Neural progenitor cell (in vitro differentiated cells): ENCODE results near the gene ITPK1.

Source experiments
- EZH2 ChIP-seq: fragments of 200-600 bp; sonication (generic); IDR thresholded peaks from 2 replicates; pipeline ENCODE4 v1.6.1; 2017; ENCODE audit warnings: antibody characterized with exemption, mild to moderate bottlenecking, moderate library complexity
- EZH2phosphoT487 ChIP-seq: fragments of 200-600 bp; sonication (generic); IDR thresholded peaks from 2 replicates; pipeline ENCODE4 v1.6.1; 2017; ENCODE audit warnings: antibody characterized with exemption
- TF ChIP-seq, protein P1 (sequence below): fragments of 200-600 bp; sonication (generic); IDR thresholded peaks from 2 replicates; pipeline ENCODE4 v1.5.1; 2017; ENCODE audit warnings: antibody characterized with exemption, mild to moderate bottlenecking

DNA sequence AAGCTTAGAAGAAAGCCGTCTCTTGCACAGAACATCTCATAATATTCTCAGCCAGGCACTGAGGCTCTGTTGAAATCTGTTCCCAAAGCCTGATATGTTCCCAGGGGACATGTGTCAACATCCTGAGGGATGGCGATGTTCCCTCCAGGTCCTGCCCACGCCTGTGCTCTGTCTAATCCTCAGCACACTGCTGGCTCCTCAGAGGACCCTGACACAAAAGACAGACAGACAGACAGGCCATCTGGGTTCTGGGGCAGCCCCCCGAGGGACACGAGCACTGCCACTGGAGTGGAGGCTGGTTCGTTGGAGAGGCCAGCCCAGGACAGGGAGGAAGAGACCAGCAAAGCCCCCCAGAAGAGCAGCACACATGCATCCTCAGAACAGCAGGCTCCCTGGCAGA is 165.0 kb downstream of the ITPK1 start:
- TF ChIP-seq, protein P1, sequence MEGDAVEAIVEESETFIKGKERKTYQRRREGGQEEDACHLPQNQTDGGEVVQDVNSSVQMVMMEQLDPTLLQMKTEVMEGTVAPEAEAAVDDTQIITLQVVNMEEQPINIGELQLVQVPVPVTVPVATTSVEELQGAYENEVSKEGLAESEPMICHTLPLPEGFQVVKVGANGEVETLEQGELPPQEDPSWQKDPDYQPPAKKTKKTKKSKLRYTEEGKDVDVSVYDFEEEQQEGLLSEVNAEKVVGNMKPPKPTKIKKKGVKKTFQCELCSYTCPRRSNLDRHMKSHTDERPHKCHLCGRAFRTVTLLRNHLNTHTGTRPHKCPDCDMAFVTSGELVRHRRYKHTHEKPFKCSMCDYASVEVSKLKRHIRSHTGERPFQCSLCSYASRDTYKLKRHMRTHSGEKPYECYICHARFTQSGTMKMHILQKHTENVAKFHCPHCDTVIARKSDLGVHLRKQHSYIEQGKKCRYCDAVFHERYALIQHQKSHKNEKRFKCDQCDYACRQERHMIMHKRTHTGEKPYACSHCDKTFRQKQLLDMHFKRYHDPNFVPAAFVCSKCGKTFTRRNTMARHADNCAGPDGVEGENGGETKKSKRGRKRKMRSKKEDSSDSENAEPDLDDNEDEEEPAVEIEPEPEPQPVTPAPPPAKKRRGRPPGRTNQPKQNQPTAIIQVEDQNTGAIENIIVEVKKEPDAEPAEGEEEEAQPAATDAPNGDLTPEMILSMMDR, result no peak
- TF ChIP-seq EZH2phosphoT487 (no peak), EZH2 (no peak)
